HepG2 (cell line): ENCODE measurements around the gene LSR. TPM values are rescaled to one million over a fixed set of nuclear protein-coding genes. Genes with fewer than 3 reads are reported as not detected.
A peak's percentile ranks its signal among the peaks of the same experiment; 100 is the strongest.

ENCODE experiments used
- ATAC-seq: fragments of 200-7000 bp; cut with Tn5 transposase; 3 replicates; pipeline ENCODE4 v1.9.1; 2020; ENCODE audit warnings: mild to moderate bottlenecking, moderate library complexity
- BruUV-seq: library from RNA; stranded (reverse); fragments of 400-500 nt; replicated peaks from 2 replicates; lab custom pipeline; 2021; lab: Mats Ljungman, UMichigan
- CTCF ChIA-PET: fragments of 300-600 bp; formaldehyde crosslinking; extraction: SDS; loops from one replicate; lab custom pipeline; 2021; ENCODE audit warnings: low total read pairs, inconsistent platforms, low intra/inter-chr PET ratio; lab: Yijun Ruan, JAX
- POLR2A ChIA-PET: fragments of 350-600 bp; sonication (Branson Sonifier 250); formaldehyde crosslinking; loops from one replicate; lab custom pipeline; 2020; ENCODE audit warnings: antibody characterized with exemption, inconsistent platforms; lab: Yijun Ruan, JAX
- DNase-seq: peaks from one replicate; pipeline ENCODE4 v3.0.0-alpha.2; 2015; ENCODE audit warnings: low spot score
- FAIRE-seq: peaks from 3 replicates; lab custom pipeline; 2011; peaks lifted over from hg19 to GRCh38; lab: Jason Lieb, UNC
- H2AFZ ChIP-seq: one replicate; pipeline ENCODE4 v1.6.1; 2011; ENCODE audit warnings: low read length, inconsistent platforms
- H3K27ac ChIP-seq: fragments of 300-600 bp; 3 replicates; pipeline ENCODE4 v1.8.0; 2011; ENCODE audit warnings: mixed run types, mild to moderate bottlenecking, mixed read lengths, low read length, inconsistent platforms; ENCODE audit not compliant: insufficient read depth; ENCODE audit errors: extremely low read length
- H3K27me3 ChIP-seq, 2 experiments: fragments of 200-600 bp in 1 of 2; 2 replicates in 1 of 2; 3 replicates in 1 of 2; pipeline versions ENCODE4 v1.6.0 to v1.8.0; 2011; ENCODE audit warnings: low read length in 2 of 2, mild to moderate bottlenecking in 2 of 2, moderate library complexity in 2 of 2, inconsistent platforms in 1 of 2; ENCODE audit not compliant: insufficient read depth in 2 of 2, control insufficient read depth in 1 of 2
- H3K36me3 ChIP-seq, 2 experiments: fragments of 200-600 bp in 1 of 2; replicated peaks in 1 of 2; 2 replicates in 1 of 2; 3 replicates in 1 of 2; pipeline versions ENCODE4 v1.5.1 to v1.8.0; 2011; ENCODE audit warnings: low read length in 2 of 2, inconsistent platforms in 1 of 2; ENCODE audit not compliant: insufficient read depth in 2 of 2, control insufficient read depth in 1 of 2
- H3K4me1 ChIP-seq: 2 replicates; pipeline ENCODE4 v1.5.1; 2012; ENCODE audit warnings: low read length, inconsistent platforms; ENCODE audit not compliant: insufficient read depth
- H3K4me2 ChIP-seq: 2 replicates; pipeline ENCODE4 v1.6.0; 2011; ENCODE audit warnings: low read depth, low read length, inconsistent platforms
- H3K4me3 ChIP-seq, 3 experiments: fragments of 200-600 bp in 1 of 3; sonication (generic), shearing (Covaris generic) in 1 of 3; replicated peaks in 1 of 3; 2 replicates each; pipeline ENCODE4 v1.5.1; 2011 to 2016; ENCODE audit warnings: low read length in 3 of 3, inconsistent platforms in 2 of 3, low read depth in 2 of 3, mild to moderate bottlenecking in 2 of 3, control low read depth in 1 of 3, mixed read lengths in 1 of 3; ENCODE audit not compliant: insufficient read depth in 1 of 3
- H3K79me2 ChIP-seq: one replicate; pipeline ENCODE4 v1.6.1; 2011; ENCODE audit warnings: low read length, inconsistent platforms; ENCODE audit not compliant: insufficient read depth
- H3K9ac ChIP-seq: 2 replicates; pipeline ENCODE4 v1.6.0; 2011; ENCODE audit warnings: mild to moderate bottlenecking, low read depth, low read length, inconsistent platforms; ENCODE audit not compliant: insufficient read depth
- H3K9me3 ChIP-seq: 2 replicates; pipeline ENCODE4 v1.5.1; 2012; ENCODE audit warnings: mild to moderate bottlenecking, low read length
- H4K20me1 ChIP-seq: 2 replicates; pipeline ENCODE4 v1.6.0; 2011; ENCODE audit warnings: inconsistent platforms, mild to moderate bottlenecking, low read length, moderate library complexity; ENCODE audit not compliant: insufficient read depth
- EP300 ChIP-seq, 3 experiments: sonication (generic) in 1 of 3; formaldehyde crosslinking in 1 of 3; IDR thresholded peaks; 2 replicates each; pipeline versions ENCODE4 v1.5.1 to v1.6.1; 2011 to 2020; ENCODE audit warnings: low read depth in 2 of 3, low read length in 2 of 3, borderline replicate concordance in 1 of 3, improper control_type of control experiment in 1 of 3, mild to moderate bottlenecking in 1 of 3, missing genetic modification reagents in 1 of 3, moderate library complexity in 1 of 3
- HNRNPL ChIP-seq: fragments of 200-400 bp; formaldehyde crosslinking; IDR thresholded peaks from 2 replicates; pipeline ENCODE4 v1.6.1; 2017; ENCODE audit warnings: mild to moderate bottlenecking, low read depth, low read length
- KLF16 ChIP-seq, 2 experiments: sonication (generic) in 1 of 2; formaldehyde crosslinking in 1 of 2; IDR thresholded peaks; 2 replicates each; pipeline versions ENCODE4 v1.6.1 to v1.8.0; 2016 to 2023; ENCODE audit warnings: missing genetic modification reagents in 2 of 2, missing compliant biosample characterization in 1 of 2
- RBFOX2 ChIP-seq: fragments of 200-400 bp; formaldehyde crosslinking; IDR thresholded peaks from 2 replicates; pipeline ENCODE4 v1.6.1; 2017; ENCODE audit warnings: low read depth, mild to moderate bottlenecking, low read length
- RFX5 ChIP-seq: IDR thresholded peaks from 2 replicates; pipeline ENCODE4 v1.6.1; 2011; ENCODE audit warnings: low read depth, low read length, improper control_type of control experiment
- TEAD2 ChIP-seq: sonication (generic); formaldehyde crosslinking; IDR thresholded peaks from 2 replicates; pipeline ENCODE4 v1.9.0; 2021; ENCODE audit warnings: missing genetic modification reagents
- ZBTB38 ChIP-seq: sonication (generic); formaldehyde crosslinking; IDR thresholded peaks from 2 replicates; pipeline ENCODE4 v1.5.1; 2020; ENCODE audit warnings: mild to moderate bottlenecking, missing genetic modification reagents
- ZNF207 ChIP-seq: fragments of 450-650 bp; IDR thresholded peaks from 2 replicates; pipeline ENCODE4 v1.6.1; 2016; ENCODE audit warnings: antibody characterized with exemption, borderline replicate concordance
- ZNF496 ChIP-seq: sonication (generic); formaldehyde crosslinking; IDR thresholded peaks from 2 replicates; pipeline ENCODE4 v1.8.1; 2023; ENCODE audit warnings: mild to moderate bottlenecking, moderate library complexity, missing genetic modification reagents; ENCODE audit not compliant: insufficient replicate concordance
- ZNF713 ChIP-seq: sonication (generic); formaldehyde crosslinking; IDR thresholded peaks from 2 replicates; pipeline ENCODE4 v1.4.0; 2020; ENCODE audit warnings: mild to moderate bottlenecking, missing genetic modification reagents
- ZNF850 ChIP-seq: sonication (generic); formaldehyde crosslinking; conservative IDR thresholded peaks from 2 replicates; pipeline ENCODE4 v1.9.0; 2021; ENCODE audit warnings: mild to moderate bottlenecking, missing genetic modification reagents
- whole genome bisulfite sequencing: methylation state at CpG from one replicate; pipeline ENCODE4 v1.1.6; 2017; ENCODE audit warnings: low lambda C conversion rate; 5-methylcytosine and 5-hydroxymethylcytosine counted together
- in situ Hi-C: cut with HindIII; loops from 2 replicates; pipeline ENCODE4 v1.10.0; 2017; ENCODE audit warnings: low pct_unique_long_range_greater_than_20kb; ENCODE audit not compliant: extremely low pct_ligation_motif_present
- intact Hi-C: fragments of 100-400 bp; cut with micrococcal nuclease; formaldehyde crosslinking; loops from one replicate; pipeline ENCODE4 v1.10.0; 2022; ENCODE audit not compliant: unreplicated experiment
- polyA plus RNA-seq, 8 experiments: library from polyadenylated mRNA; depleted of rRNA in 3 of 8; stranded (reverse) in 7 of 8; unstranded in 1 of 8; fragments of >200 nt; fragmentation: Illumina TruSeq in 4 of 8; extraction: Trizol in 4 of 8; gene quantifications; 2 replicates each; pipeline versions ENCODE4 v1.2.1 to v1.2.3, GENCODE V29; 2011 to 2016; ENCODE audit warnings: low read depth in 4 of 8, missing spikeins in 1 of 8, mixed read lengths in 1 of 8; ENCODE audit not compliant: insufficient read depth in 1 of 8
- total RNA-seq, 5 experiments: library from RNA; depleted of rRNA; stranded (reverse); fragments of >200 nt; fragmentation: Illumina TruSeq; extraction: Trizol; gene quantifications; 2 replicates each; pipeline ENCODE4 v1.2.3, GENCODE V29; 2016; ENCODE audit warnings: low read depth in 1 of 5
- TF ChIP-seq, protein P1 (sequence below): sonication (generic); formaldehyde crosslinking; IDR thresholded peaks from 2 replicates; pipeline ENCODE4 v1.4.0; 2020; ENCODE audit warnings: missing genetic modification reagents, mild to moderate bottlenecking, borderline replicate concordance
- TF ChIP-seq, protein P2 (sequence below): IDR thresholded peaks from 2 replicates; pipeline ENCODE4 v1.6.1; 2016; ENCODE audit warnings: mild to moderate bottlenecking
- TF ChIP-seq, protein P3 (sequence below): fragments of 450-650 bp; IDR thresholded peaks from 2 replicates; pipeline ENCODE4 v1.6.1; 2017; ENCODE audit warnings: mild to moderate bottlenecking

The LSR gene
- total and polyA plus RNA-seq, 2 of the 13 experiments (the other 11 are each of a cell fraction or from before 2014, with no cell fraction given), result 29.2 to 79.2 TPM

DNA sequence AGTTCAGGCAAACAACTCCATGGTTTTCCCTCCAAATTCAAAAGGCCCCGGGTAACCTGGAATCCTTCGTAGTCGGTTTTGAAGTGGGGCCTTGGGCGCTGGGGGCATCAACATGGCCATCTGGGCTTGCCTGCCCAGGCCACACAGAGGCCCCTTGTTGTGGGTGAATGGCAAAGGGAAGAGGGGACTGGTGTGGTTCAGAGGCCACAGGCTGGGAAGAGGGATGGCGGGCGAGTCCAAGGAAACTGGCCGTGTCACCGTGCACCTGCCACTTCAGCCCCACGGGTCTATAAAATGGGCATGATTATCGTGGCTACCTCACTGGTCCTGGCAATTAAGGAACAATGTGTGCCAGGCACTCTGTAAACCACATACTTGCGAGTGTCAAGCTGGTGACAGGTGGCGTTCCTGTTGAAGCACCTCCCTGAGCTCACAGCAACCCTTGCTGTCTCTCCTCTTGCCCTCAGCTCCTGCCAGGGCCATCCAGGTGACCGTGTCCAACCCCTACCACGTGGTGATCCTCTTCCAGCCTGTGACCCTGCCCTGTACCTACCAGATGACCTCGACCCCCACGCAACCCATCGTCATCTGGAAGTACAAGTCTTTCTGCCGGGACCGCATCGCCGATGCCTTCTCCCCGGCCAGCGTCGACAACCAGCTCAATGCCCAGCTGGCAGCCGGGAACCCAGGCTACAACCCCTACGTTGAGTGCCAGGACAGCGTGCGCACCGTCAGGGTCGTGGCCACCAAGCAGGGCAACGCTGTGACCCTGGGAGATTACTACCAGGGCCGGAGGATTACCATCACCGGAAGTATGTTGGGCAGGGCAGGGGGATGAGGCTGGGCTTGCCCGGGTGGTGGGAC lies 1.3 kb downstream of the LSR start:
- in situ Hi-C loops (no loop called here), intact Hi-C loops (loop anchor here (10.0 kb wide), 1 partner anchor 245 kb away; the partner anchor contains the start of gene KRTDAP)
- DNase-seq (no peak), ATAC-seq (no peak), FAIRE-seq (no peak)
- Histone ChIP-seq H3K36me3 (peaks cover 6 to 20% of the 10 kb centered on the region in 2 experiments; a peak in 3 of 5 replicates), H3K9ac (peak overlapping the region; percentile 94), H3K4me1 (peaks cover 54% of the 10 kb centered on the region), H3K4me3 (peak overlapping the region; percentile 74 to 99 (median 92)), H4K20me1 (peaks cover 3% of the 10 kb centered on the region; the same call in 1 of the 2 replicates), H3K27me3 (no peaks in the 10 kb centered on the region; a peak in 1 of 5 replicates), H3K27ac (no peak overlapping the region), H3K9me3 (no peaks in the 10 kb centered on the region), H3K4me2 (peak overlapping the region; percentile 83), H3K79me2 (peaks cover 24% of the 10 kb centered on the region), H2AFZ (no peak overlapping the region)
- WGBS, result 76% methylated on average over 22 of the region's 34 CpGs
- no TSS peak for BruUV-seq
- peak; percentile 54; the same call in 1 of the 2 replicates for TF ChIP-seq HNRNPL
- no peak for TF ChIP-seq ZNF850
- no peak for TF ChIP-seq EP300 (IDR thresholded peaks at IDR 0.05; ENCODE audit: low read depth in 2 of 2, low read length in 2 of 2)
- 0 out of 2 replicates have a peak, but pooled peaks have one; percentile 25 for TF ChIP-seq EP300 (CRISPR knock-in tag; IDR thresholded peaks at IDR 0.05; ENCODE audit: borderline replicate concordance)
- TF ChIP-seq ZNF496, result no peak
- no peak for TF ChIP-seq RFX5
- TF ChIP-seq, protein P1, sequence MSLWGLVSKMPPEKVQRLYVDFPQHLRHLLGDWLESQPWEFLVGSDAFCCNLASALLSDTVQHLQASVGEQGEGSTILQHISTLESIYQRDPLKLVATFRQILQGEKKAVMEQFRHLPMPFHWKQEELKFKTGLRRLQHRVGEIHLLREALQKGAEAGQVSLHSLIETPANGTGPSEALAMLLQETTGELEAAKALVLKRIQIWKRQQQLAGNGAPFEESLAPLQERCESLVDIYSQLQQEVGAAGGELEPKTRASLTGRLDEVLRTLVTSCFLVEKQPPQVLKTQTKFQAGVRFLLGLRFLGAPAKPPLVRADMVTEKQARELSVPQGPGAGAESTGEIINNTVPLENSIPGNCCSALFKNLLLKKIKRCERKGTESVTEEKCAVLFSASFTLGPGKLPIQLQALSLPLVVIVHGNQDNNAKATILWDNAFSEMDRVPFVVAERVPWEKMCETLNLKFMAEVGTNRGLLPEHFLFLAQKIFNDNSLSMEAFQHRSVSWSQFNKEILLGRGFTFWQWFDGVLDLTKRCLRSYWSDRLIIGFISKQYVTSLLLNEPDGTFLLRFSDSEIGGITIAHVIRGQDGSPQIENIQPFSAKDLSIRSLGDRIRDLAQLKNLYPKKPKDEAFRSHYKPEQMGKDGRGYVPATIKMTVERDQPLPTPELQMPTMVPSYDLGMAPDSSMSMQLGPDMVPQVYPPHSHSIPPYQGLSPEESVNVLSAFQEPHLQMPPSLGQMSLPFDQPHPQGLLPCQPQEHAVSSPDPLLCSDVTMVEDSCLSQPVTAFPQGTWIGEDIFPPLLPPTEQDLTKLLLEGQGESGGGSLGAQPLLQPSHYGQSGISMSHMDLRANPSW, result no peak
- TF ChIP-seq KLF16 (CRISPR knock-in tag; IDR thresholded peaks at IDR 0.05), result no peak
- no peak for TF ChIP-seq TEAD2 (CRISPR knock-in tag)
- peak; percentile 76 for TF ChIP-seq ZBTB38
- TF ChIP-seq ZNF713, result no peak
- TF ChIP-seq, protein P2, sequence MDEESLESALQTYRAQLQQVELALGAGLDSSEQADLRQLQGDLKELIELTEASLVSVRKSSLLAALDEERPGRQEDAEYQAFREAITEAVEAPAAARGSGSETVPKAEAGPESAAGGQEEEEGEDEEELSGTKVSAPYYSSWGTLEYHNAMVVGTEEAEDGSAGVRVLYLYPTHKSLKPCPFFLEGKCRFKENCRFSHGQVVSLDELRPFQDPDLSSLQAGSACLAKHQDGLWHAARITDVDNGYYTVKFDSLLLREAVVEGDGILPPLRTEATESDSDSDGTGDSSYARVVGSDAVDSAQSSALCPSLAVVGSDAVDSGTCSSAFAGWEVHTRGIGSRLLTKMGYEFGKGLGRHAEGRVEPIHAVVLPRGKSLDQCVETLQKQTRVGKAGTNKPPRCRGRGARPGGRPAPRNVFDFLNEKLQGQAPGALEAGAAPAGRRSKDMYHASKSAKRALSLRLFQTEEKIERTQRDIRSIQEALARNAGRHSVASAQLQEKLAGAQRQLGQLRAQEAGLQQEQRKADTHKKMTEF, result no peak
- peak; percentile 39; the same call in 1 of the 2 replicates for TF ChIP-seq RBFOX2
- TF ChIP-seq ZNF207, result no peak
- TF ChIP-seq, protein P3, sequence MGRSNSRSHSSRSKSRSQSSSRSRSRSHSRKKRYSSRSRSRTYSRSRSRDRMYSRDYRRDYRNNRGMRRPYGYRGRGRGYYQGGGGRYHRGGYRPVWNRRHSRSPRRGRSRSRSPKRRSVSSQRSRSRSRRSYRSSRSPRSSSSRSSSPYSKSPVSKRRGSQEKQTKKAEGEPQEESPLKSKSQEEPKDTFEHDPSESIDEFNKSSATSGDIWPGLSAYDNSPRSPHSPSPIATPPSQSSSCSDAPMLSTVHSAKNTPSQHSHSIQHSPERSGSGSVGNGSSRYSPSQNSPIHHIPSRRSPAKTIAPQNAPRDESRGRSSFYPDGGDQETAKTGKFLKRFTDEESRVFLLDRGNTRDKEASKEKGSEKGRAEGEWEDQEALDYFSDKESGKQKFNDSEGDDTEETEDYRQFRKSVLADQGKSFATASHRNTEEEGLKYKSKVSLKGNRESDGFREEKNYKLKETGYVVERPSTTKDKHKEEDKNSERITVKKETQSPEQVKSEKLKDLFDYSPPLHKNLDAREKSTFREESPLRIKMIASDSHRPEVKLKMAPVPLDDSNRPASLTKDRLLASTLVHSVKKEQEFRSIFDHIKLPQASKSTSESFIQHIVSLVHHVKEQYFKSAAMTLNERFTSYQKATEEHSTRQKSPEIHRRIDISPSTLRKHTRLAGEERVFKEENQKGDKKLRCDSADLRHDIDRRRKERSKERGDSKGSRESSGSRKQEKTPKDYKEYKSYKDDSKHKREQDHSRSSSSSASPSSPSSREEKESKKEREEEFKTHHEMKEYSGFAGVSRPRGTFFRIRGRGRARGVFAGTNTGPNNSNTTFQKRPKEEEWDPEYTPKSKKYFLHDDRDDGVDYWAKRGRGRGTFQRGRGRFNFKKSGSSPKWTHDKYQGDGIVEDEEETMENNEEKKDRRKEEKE, result no peak
- ChIA-PET CTCF (no interaction called here), POLR2A (interaction anchor here (0.6 to 0.9 kb wide), 2 partner anchors 11 to 294 kb away, joined by 3 read pairs; no protein-coding TSS in a partner anchor)
